K562 (cell line): ENCODE results near the gene VMP1. TPM values are rescaled to one million over a fixed set of nuclear protein-coding genes. Genes with fewer than 3 reads are reported as not detected.

Source experiments
- EZH2 ChIP-seq: IDR thresholded peaks from 2 replicates; pipeline ENCODE4 v1.6.1; 2012; ENCODE audit warnings: low read depth, mild to moderate bottlenecking, inconsistent platforms, low read length, borderline replicate concordance
- HDAC2 ChIP-seq: fragments of 450-650 bp; IDR thresholded peaks from 2 replicates; pipeline ENCODE4 v1.6.1; 2016; ENCODE audit warnings: mild to moderate bottlenecking
- NFE2 ChIP-seq: IDR thresholded peaks from 2 replicates; pipeline ENCODE4 v1.6.1; 2014; ENCODE audit warnings: antibody characterized with exemption, low read depth
- NR1H2 ChIP-seq: sonication (generic); formaldehyde crosslinking; IDR thresholded peaks from 2 replicates; pipeline ENCODE4 v1.4.0; 2020; ENCODE audit warnings: mild to moderate bottlenecking, missing genetic modification reagents
- RAD51 ChIP-seq: fragments of 450-650 bp; IDR thresholded peaks from 2 replicates; pipeline ENCODE4 v1.7.1; 2016; ENCODE audit warnings: low read depth, mild to moderate bottlenecking, borderline replicate concordance
- STAT5A ChIP-seq: IDR thresholded peaks from 2 replicates; pipeline ENCODE4 v1.6.1; 2012; ENCODE audit warnings: low read length, inconsistent platforms, borderline replicate concordance
- TARDBP ChIP-seq: fragments of 450-650 bp; IDR thresholded peaks from 2 replicates; pipeline ENCODE4 v1.6.1; 2016
- ZFPM2 ChIP-seq: fragments of 250-450 bp; sonication (Bioruptor Pico); IDR thresholded peaks from 2 replicates; pipeline ENCODE4 v1.5.1; 2022; ENCODE audit warnings: mild to moderate bottlenecking
- polyA plus RNA-seq, 8 experiments: library from polyadenylated mRNA; depleted of rRNA in 4 of 8; stranded (reverse) in 5 of 8; unstranded in 3 of 8; fragments of >200 nt; fragmentation: Nextera tagmentation in 2 of 8; fragmentation: Illumina TruSeq in 1 of 8; extraction: Ambion mirVana in 2 of 8; extraction: Trizol in 1 of 8; gene quantifications; 2 replicates each; pipeline versions ENCODE4 v1.2.1 to v1.2.3, GENCODE V29; 2011 to 2014; ENCODE audit warnings: inconsistent platforms in 1 of 8, missing spikeins in 1 of 8
- total RNA-seq, 7 experiments: library from RNA; depleted of rRNA in 6 of 7; stranded (reverse); fragments of >200 nt in 6 of 7; fragmentation: Illumina TruSeq in 2 of 7; extraction: Trizol in 2 of 7; gene quantifications; 2 replicates each; pipeline versions ENCODE4 v1.2.1 to v1.2.3, GENCODE V29; 2011 to 2021; ENCODE audit warnings: low replicate concordance in 1 of 7
- TF ChIP-seq, protein P1 (sequence below): IDR thresholded peaks from 3 replicates; pipeline ENCODE4 v1.6.1; 2011; ENCODE audit warnings: borderline replicate concordance, mild to moderate bottlenecking, moderate library complexity; ENCODE audit not compliant: insufficient read length; ENCODE audit errors: extremely low read depth
- TF ChIP-seq, protein P2 (sequence below): fragments of 200-400 bp; formaldehyde crosslinking; IDR thresholded peaks from 2 replicates; pipeline ENCODE4 v1.6.1; 2017; ENCODE audit warnings: mild to moderate bottlenecking, low read depth, low read length, moderate library complexity
- TF ChIP-seq, protein P3 (sequence below), 2 experiments: fragments of 450-650 bp in 1 of 2; sonication (generic) in 1 of 2; formaldehyde crosslinking in 1 of 2; IDR thresholded peaks; 2 replicates each; pipeline versions ENCODE4 v1.7.1 to v1.9.0; 2016 to 2022; ENCODE audit warnings: inconsistent platforms in 1 of 2, mild to moderate bottlenecking in 1 of 2, missing genetic modification reagents in 1 of 2

Gene VMP1
- total and polyA plus RNA-seq, 9 of the 15 experiments (the other 6 are each of a cell fraction or from before 2014, with no cell fraction given): 123 to 304 (median 151) TPM

DNA sequence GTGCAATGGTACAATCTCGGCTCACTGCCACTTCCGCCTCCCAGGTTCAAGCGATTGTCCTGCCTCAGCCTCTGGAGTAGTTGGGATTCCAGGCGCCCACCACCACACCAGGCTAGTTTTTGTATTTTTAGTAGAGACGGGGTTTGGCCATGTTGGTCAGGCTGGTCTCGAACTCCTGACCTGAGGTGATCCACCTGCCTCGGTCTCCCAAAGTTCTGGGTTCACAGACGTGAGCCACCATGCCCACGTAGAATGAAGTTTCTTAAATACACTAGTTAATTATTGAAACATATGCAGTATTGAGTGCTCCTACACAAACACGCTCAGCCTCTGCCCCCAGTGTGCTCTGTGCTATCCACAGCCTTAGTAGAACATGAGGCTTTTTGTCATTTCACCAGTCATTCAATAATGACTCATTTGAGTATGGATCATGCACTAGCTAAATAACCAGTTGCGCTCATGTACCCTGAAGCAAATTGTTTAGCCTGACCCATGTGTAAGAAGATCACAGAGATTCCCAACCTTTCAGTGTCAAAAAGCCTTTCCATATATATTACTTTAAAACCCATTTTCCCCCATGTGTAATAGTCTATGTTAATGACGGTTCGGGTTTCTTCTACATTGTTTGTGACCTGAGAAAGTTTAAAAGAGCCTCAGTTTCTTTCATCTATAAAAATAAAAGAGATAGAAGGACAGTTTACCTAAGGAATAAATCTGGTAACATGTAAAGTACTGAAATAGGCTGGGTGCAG is 135.6 kb downstream of the VMP1 start (continued):
- TF ChIP-seq, protein P1, sequence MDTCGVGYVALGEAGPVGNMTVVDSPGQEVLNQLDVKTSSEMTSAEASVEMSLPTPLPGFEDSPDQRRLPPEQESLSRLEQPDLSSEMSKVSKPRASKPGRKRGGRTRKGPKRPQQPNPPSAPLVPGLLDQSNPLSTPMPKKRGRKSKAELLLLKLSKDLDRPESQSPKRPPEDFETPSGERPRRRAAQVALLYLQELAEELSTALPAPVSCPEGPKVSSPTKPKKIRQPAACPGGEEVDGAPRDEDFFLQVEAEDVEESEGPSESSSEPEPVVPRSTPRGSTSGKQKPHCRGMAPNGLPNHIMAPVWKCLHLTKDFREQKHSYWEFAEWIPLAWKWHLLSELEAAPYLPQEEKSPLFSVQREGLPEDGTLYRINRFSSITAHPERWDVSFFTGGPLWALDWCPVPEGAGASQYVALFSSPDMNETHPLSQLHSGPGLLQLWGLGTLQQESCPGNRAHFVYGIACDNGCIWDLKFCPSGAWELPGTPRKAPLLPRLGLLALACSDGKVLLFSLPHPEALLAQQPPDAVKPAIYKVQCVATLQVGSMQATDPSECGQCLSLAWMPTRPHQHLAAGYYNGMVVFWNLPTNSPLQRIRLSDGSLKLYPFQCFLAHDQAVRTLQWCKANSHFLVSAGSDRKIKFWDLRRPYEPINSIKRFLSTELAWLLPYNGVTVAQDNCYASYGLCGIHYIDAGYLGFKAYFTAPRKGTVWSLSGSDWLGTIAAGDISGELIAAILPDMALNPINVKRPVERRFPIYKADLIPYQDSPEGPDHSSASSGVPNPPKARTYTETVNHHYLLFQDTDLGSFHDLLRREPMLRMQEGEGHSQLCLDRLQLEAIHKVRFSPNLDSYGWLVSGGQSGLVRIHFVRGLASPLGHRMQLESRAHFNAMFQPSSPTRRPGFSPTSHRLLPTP: no peak
- TF ChIP-seq ZFPM2 (CRISPR knock-in tag): peak; percentile 98
- TF ChIP-seq TARDBP: peak; percentile 58; the same call in 1 of the 2 replicates
- peak; percentile 1; the same call in 1 of the 2 replicates for TF ChIP-seq RAD51
- TF ChIP-seq NFE2: peak; percentile 52
- TF ChIP-seq, protein P2, sequence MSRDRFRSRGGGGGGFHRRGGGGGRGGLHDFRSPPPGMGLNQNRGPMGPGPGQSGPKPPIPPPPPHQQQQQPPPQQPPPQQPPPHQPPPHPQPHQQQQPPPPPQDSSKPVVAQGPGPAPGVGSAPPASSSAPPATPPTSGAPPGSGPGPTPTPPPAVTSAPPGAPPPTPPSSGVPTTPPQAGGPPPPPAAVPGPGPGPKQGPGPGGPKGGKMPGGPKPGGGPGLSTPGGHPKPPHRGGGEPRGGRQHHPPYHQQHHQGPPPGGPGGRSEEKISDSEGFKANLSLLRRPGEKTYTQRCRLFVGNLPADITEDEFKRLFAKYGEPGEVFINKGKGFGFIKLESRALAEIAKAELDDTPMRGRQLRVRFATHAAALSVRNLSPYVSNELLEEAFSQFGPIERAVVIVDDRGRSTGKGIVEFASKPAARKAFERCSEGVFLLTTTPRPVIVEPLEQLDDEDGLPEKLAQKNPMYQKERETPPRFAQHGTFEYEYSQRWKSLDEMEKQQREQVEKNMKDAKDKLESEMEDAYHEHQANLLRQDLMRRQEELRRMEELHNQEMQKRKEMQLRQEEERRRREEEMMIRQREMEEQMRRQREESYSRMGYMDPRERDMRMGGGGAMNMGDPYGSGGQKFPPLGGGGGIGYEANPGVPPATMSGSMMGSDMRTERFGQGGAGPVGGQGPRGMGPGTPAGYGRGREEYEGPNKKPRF: no peak
- TF ChIP-seq, protein P3, sequence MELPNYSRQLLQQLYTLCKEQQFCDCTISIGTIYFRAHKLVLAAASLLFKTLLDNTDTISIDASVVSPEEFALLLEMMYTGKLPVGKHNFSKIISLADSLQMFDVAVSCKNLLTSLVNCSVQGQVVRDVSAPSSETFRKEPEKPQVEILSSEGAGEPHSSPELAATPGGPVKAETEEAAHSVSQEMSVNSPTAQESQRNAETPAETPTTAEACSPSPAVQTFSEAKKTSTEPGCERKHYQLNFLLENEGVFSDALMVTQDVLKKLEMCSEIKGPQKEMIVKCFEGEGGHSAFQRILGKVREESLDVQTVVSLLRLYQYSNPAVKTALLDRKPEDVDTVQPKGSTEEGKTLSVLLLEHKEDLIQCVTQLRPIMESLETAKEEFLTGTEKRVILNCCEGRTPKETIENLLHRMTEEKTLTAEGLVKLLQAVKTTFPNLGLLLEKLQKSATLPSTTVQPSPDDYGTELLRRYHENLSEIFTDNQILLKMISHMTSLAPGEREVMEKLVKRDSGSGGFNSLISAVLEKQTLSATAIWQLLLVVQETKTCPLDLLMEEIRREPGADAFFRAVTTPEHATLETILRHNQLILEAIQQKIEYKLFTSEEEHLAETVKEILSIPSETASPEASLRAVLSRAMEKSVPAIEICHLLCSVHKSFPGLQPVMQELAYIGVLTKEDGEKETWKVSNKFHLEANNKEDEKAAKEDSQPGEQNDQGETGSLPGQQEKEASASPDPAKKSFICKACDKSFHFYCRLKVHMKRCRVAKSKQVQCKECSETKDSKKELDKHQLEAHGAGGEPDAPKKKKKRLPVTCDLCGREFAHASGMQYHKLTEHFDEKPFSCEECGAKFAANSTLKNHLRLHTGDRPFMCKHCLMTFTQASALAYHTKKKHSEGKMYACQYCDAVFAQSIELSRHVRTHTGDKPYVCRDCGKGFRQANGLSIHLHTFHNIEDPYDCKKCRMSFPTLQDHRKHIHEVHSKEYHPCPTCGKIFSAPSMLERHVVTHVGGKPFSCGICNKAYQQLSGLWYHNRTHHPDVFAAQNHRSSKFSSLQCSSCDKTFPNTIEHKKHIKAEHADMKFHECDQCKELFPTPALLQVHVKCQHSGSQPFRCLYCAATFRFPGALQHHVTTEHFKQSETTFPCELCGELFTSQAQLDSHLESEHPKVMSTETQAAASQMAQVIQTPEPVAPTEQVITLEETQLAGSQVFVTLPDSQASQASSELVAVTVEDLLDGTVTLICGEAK (IDR thresholded peaks at IDR 0.05): no peak
- TF ChIP-seq, protein P3 (CRISPR knock-in tag; IDR thresholded peaks at IDR 0.05): no peak
- no peak for TF ChIP-seq HDAC2
- TF ChIP-seq EZH2: no peak
- 0 out of 2 replicates have a peak, but pooled peaks have one; percentile 26 for TF ChIP-seq NR1H2 (CRISPR knock-in tag)
- TF ChIP-seq STAT5A: peak; percentile 44
